HG02981 (cell line): ENCODE measurements around the gene HEBP1.
"Not testable (repeated sequence)": the region's sequence is repeated elsewhere in the genome, so short reads cannot be mapped to it uniquely, and the experiment has no call there.

Experiments
- ATAC-seq: cut with Tn5 transposase; IDR thresholded peaks from one replicate; pipeline ENCODE4 v1.9.1; 2021; ENCODE audit warnings: mild to moderate bottlenecking, moderate library complexity; ENCODE audit not compliant: unreplicated experiment

The HEBP1 gene

GRCh38 chr12:12999959-13000615, at the start of gene HEBP1:
TSS of gene HEBP1 (minus strand) at chr12:13000265. CDS start at chr12:13000114, 151 bp downstream.
- peak; percentile 90 for ATAC-seq

DNA sequence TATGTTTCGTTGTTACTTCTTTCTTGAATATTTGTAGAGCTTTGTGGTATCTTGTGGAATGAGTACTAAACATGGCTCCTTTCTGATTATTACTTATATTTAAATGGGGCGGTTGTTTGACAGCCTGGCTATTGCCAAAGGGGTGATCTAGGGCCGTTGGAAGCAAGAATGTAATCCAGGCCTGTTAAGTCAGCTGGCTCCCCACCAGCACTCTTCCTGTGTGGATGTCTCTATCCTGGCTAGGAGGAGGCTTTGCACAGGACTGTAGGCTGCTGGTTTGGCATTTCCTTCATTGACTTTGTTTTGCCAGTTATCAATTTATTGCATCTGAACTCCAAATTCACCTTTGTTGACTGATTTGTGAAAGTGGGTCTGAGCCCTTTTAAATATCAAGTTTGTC, 49.8 kb upstream of the HEBP1 start:
- ATAC-seq, result no peak

- peak; percentile 63 for ATAC-seq
Measured at GRCh38 chr12:13046964-13047363, 46.9 kb upstream of the HEBP1 start.

- ATAC-seq, result no peak
Measured at GRCh38 chr12:13045816-13046215, 45.8 kb upstream of the HEBP1 start.

DNA sequence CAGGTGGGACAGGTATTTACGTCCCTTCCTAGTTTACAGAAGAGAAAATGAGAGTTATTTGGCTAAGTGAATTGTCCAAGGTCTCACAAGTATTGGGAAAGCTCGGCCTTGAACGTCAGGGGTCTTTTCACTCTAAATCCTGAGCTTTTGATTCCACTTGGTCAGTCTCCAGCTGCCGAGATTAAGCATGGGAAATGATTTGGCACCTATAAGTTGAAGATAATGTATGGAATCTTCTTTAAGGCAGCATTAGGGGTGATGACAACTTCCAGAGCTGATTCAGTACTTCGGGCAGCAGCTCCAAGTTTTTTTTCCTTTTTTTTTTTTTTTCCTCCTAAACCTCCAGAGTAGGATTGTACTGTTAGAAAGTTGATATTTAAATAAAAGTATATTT, 44.8 kb upstream of the HEBP1 start:
- no peak for ATAC-seq

- peak; percentile 77 for ATAC-seq
Measured at GRCh38 chr12:13044002-13044905, 44.2 kb upstream of the HEBP1 start, which contains the start of gene FAM234B. TSS of gene FAM234B (plus strand) at chr12:13044381. CDS start at chr12:13044404, 23 bp downstream.

DNA sequence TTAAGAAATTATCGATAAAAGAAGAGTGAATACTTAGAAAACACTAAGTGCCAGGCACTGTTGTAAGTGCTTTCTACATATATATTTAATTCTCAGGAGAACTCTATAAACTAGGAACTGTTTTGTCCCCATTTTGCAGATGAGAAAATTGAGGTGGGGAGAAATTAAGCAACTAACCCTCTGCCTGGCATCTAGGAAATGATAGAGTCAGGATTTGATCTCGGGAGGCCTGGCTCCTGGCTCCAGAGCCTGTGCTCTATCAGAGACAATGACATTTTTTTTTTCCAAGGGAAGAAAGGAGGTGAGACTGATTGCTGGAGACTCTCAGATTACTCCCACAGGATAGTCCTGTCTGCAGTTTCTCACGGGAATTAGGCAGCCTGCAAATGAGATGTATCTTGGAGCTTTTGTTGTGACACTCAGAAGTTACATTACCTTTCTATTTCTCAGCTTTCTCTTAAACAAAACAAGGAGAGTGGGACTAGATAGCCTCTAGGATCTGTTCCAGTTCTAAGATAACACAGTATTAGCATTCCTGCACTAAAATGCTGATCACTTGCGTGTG, 42.7 kb upstream of the HEBP1 start:
- ATAC-seq, result no peak

DNA sequence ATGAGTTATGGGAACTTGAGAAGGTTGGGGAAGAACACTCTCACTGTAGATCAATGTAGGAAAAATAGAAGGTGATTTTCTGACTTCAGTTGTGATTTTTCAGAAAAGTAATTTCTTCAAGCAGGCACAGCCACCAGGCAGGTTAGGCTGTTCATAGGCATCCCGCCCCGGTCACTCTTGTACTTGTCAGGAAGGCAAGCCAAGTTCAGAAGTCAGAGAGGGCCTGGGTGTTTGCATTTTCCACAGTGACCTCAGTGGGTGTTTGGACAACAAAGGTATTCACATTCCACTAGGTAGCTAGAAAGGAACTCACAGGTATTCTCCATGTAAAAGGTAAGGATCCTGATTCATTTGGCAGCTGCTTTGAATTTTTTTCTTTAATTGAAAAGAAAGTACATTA, 41.2 kb upstream of the HEBP1 start:
- no peak for ATAC-seq

GRCh38 chr12:13039328-13039956, 39.4 kb upstream of the HEBP1 start:
- no peak for ATAC-seq

- ATAC-seq, result no peak
Measured at GRCh38 chr12:13038491-13039161, 38.6 kb upstream of the HEBP1 start.

DNA sequence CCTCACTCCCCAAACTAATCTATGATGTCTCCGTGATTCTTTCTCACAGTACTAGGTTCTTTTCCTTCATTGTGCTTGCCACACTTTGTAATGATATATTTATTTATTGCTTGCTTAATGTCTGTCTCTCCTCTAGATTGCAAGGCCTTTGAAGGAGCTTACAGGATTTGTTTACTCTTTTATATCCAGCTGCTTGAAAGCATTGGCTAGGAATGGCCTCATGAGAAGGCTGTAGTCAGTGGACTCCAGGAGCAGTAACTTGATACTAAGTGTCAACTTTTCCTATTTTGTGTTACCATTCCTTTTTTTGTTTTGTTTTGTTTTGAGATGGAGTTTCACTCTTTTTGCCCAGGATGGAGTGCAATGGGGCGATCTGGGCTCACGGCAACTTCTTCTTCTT, 36.8 kb upstream of the HEBP1 start:
- ATAC-seq, result no peak

DNA sequence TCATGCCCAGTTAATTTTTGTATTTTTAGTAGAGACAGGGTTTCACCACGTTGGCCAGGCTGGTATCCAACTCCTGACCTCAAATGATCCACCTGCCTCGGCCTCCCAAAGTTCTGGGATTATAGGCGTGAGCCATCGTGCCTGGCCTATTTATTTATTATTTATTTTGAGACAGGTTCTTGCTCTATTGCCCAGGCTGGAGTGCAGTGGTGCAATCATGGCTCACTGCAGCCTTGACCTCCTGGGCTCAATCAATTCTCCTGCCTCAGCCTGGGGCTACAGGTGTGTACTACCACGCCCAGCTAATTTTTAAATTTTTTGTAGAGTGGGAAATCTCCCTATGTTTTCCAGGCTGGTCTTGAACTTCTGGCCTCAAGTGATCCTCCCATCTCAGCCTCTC, 35.3 kb upstream of the HEBP1 start:
- not testable (repeated sequence) for ATAC-seq

GRCh38 chr12:13033476-13033875, 33.4 kb upstream of the HEBP1 start:
- ATAC-seq, result no peak

GRCh38 chr12:13032164-13032563, 32.1 kb upstream of the HEBP1 start:
- no peak for ATAC-seq

GRCh38 chr12:13030541-13031291, 30.7 kb upstream of the HEBP1 start:
- ATAC-seq, result no peak

- ATAC-seq, result no peak
Measured at GRCh38 chr12:13028825-13029570, 28.9 kb upstream of the HEBP1 start.

DNA sequence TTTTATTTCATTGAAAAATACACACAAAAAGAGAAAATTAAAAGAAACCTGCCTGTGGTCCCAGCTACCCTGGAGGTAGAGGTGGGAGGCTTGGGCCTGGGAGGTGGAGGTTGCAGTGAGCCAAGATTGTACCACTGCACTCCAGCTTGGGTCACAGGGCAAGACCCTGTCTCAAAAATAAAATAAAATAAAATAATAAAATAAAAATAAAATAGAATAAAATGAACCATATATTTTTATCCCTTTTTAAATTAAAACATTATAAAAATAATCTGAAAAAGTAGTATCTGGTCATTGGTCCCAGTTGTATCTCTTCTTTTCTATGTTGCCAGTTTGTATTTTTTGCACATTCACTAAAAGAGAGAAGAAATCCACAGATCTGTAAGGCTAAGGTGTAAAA, 27.4 kb upstream of the HEBP1 start:
- no peak for ATAC-seq

DNA sequence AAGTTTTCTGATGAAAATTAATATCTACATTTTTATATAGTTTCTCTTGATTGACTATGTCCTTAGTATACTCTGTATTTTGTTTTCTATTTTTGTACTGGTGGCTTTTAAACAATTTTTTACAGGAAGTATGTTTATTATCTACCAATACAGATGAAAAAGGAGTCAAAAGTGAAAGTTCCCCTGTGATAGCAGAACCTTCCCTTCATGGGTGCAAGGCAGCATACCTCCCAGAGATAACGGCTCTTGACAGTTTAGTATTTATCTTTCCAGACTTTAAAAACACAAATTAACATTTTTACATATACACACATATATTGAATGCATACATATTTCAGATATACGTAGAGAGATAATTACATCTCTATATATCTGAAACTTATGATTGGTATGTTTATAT, 27.0 kb upstream of the HEBP1 start:
- ATAC-seq, result no peak

- no peak for ATAC-seq
Measured at GRCh38 chr12:13026286-13026685, 26.2 kb upstream of the HEBP1 start.
